ENCODE results near the gene RNASE8.

GRCh38 chr14:21011136-21011535, 46.5 kb upstream of the RNASE8 start:
- TF ChIP-seq CTCF (IDR thresholded peaks at IDR 0.05) (no peak), POLR2A (IDR thresholded peaks at IDR 0.05) (no peak)

Data from prostate gland (tissue), 2 donors.